Measurements from ENCODE around the gene BCL2L14.

The BCL2L14 gene

GRCh38 chr12:12056951-12057350, 13.8 kb upstream of the BCL2L14 start:
- no peak for DNase-seq

- DNase-seq = no peak
These were observed 6.1 kb upstream of the BCL2L14 start for GRCh38 chr12:12064596-12064995.

GRCh38 chr12:12068751-12069150, 2.0 kb upstream of the BCL2L14 start:
- DNase-seq = no peak

GRCh38 chr12:12069821-12070548, 754 bp upstream of the BCL2L14 start:
- no peak for DNase-seq

GRCh38 chr12:12072064-12072760, 1.5 kb downstream of the BCL2L14 start:
- DNase-seq = peak; percentile 25

- no peak for DNase-seq
These were observed 8.6 kb downstream of the BCL2L14 start for GRCh38 chr12:12079291-12079690.

- DNase-seq = no peak
These were observed 11.2 kb downstream of the BCL2L14 start for GRCh38 chr12:12081836-12082497.

GRCh38 chr12:12083688-12084087, 12.9 kb downstream of the BCL2L14 start:
- no peak for DNase-seq

GRCh38 chr12:12086362-12086761, 15.6 kb downstream of the BCL2L14 start:
- no peak for DNase-seq

GRCh38 chr12:12086973-12087692, 16.4 kb downstream of the BCL2L14 start:
- no peak for DNase-seq

- DNase-seq = no peak
These were observed 16.9 kb downstream of the BCL2L14 start for GRCh38 chr12:12087693-12088034.

GRCh38 chr12:12088147-12088546, 17.4 kb downstream of the BCL2L14 start:
- DNase-seq = no peak

GRCh38 chr12:12088761-12089160, 18.0 kb downstream of the BCL2L14 start:
- DNase-seq = no peak

GRCh38 chr12:12091071-12091470, 20.3 kb downstream of the BCL2L14 start:
- DNase-seq = no peak

- no peak for DNase-seq
These were observed 21.4 kb downstream of the BCL2L14 start for GRCh38 chr12:12091977-12092663.

GRCh38 chr12:12094481-12094880, 23.7 kb downstream of the BCL2L14 start:
- DNase-seq = no peak

- no peak for DNase-seq
These were observed 24.3 kb downstream of the BCL2L14 start for GRCh38 chr12:12095021-12095420.

- DNase-seq = no peak
These were observed 27.4 kb downstream of the BCL2L14 start for GRCh38 chr12:12097891-12098690.

- DNase-seq = no peak
These were observed 27.9 kb downstream of the BCL2L14 start for GRCh38 chr12:12098691-12099015.

- DNase-seq = no peak
These were observed 28.4 kb downstream of the BCL2L14 start for GRCh38 chr12:12099102-12099501.

- no peak for DNase-seq
These were observed 36.9 kb downstream of the BCL2L14 start for GRCh38 chr12:12107678-12108077.

GRCh38 chr12:12108441-12109058, 37.8 kb downstream of the BCL2L14 start:
- DNase-seq = no peak
